ENCODE results near the gene DBNDD2.

DBNDD2 gene

DNA sequence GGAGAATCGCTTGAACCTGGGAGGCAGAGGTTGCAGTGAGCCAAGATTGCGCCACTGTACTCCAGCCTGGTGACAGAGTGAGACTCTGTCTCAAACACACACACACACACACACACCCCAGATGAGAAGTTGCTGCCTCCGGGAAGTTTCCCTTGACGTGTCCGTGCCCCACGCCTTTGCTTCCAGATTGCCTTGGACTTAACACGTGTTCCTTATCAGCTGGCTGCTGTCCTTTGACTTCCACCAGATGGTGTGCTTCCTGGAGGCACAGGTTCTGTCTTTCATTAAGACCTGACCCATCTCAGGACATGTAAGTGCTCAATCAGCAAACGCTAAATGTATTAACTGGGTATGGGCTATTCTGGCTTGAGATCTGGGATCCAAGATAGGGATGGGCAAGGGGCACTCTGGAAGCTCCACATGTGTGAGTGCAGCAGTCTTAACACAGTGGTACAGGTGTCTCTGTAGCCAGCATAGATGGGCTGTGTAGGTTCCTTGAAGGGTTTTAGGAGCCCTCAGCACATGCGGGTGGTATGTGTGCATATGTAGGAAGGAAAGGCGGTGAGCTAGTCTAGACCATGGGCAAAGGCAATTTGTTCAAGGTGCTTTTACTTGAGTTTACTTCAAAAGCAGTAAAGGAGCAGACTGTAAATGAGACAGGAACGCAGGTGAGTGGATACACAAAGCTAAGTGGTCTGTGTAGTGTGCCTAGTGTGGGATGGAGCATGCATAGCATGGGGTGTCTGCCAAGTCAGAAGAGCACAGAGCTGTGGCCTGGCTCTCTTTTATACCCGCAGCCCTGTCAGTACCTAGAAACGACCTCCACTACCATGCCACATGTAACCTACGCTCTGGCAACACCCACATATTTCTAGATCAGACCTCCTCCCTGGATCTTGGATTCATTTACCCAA is 19.4 kb downstream of the DBNDD2 start:
- Histone ChIP-seq H3K27ac (ENCODE audit: low read depth, low read length) (no peak overlapping the region), H3K36me3 (ENCODE audit: control insufficient read depth in 5 of 5, insufficient read depth in 5 of 5, low read length in 5 of 5) (peaks cover 6 to 38% (median 29%) of the 10 kb centered on the region in 5 donors), H3K4me1 (ENCODE audit: control insufficient read depth in 5 of 5, insufficient read depth in 5 of 5, low read length in 5 of 5) (peaks cover 1 to 16% (median 4%) of the 10 kb centered on the region in 5 donors), H3K4me3 (ENCODE audit: low read depth in 1 of 5, low read length in 5 of 5) (no peak overlapping the region), H3K9ac (ENCODE audit: low read length in 5 of 5) (no peak overlapping the region), H3K27me3 (ENCODE audit: control insufficient read depth in 5 of 5, insufficient read depth in 4 of 5, low read length in 5 of 5) (no peaks in the 10 kb centered on the region), H3K9me3 (ENCODE audit: control insufficient read depth in 5 of 5, low read length in 5 of 5) (no peaks in the 10 kb centered on the region)

DNA sequence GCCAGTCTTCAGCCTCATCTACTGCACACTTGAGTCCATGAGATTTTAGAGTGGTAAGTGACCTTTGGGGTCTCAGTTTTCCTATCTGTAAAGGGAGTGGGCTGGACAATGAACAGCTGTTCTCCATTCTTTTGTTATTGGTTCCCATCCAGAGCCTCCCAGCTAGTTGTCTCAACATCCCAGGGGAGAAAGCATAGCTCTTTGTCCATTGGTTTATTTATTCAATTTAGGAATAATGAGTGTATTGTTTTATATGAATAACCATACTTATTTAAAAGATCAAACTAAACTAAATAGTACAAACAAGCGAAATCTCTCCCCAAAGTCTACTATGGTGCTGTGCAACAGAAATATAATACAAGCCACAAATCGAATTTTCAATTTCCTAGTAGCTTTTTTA is 21.5 kb downstream of the DBNDD2 start:
- H3K9ac ChIP-seq (ENCODE audit: low read length in 5 of 5), result no peak overlapping the region
- H3K36me3 ChIP-seq (ENCODE audit: control insufficient read depth in 5 of 5, insufficient read depth in 5 of 5, low read length in 5 of 5), result peaks cover 2 to 20% (median 15%) of the 10 kb centered on the region in 5 donors
- no peaks in the 10 kb centered on the region for H3K9me3 ChIP-seq (ENCODE audit: control insufficient read depth in 5 of 5, low read length in 5 of 5)
- no peak overlapping the region for H3K4me3 ChIP-seq (ENCODE audit: low read depth in 1 of 5, low read length in 5 of 5)
- no peak overlapping the region for H3K27ac ChIP-seq (ENCODE audit: low read depth, low read length)
- H3K27me3 ChIP-seq (ENCODE audit: control insufficient read depth in 5 of 5, insufficient read depth in 4 of 5, low read length in 5 of 5), result no peaks in the 10 kb centered on the region
- H3K4me1 ChIP-seq (ENCODE audit: control insufficient read depth in 5 of 5, insufficient read depth in 5 of 5, low read length in 5 of 5), result peaks cover 1 to 16% (median 4%) of the 10 kb centered on the region in 5 donors

DNA sequence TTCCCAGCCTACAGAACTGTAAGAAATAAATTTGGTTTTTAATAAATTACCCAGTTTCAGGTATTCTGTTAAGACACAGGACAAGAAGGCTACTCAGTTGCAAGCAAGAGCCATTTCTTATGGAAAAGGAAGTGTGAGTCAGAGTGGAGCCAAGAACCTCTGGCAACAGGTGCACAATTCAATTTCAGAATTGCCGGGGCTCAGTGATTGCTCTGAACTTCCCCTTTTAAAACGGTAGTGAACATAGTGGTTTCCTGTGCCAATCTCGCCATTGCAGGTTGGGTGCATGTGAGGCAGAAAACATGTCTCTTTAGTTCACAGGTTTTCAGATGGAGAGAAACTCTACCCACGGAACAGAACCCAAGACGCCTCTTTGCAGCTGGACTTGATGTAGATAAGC is 24.2 kb downstream of the DBNDD2 start:
- Histone ChIP-seq H3K4me3 (ENCODE audit: low read depth in 1 of 5, low read length in 5 of 5) (no peak overlapping the region), H3K27ac (ENCODE audit: low read depth, low read length) (no peak overlapping the region), H3K27me3 (ENCODE audit: control insufficient read depth in 5 of 5, insufficient read depth in 4 of 5, low read length in 5 of 5) (no peaks in the 10 kb centered on the region), H3K9ac (ENCODE audit: low read length in 5 of 5) (no peak overlapping the region), H3K4me1 (ENCODE audit: control insufficient read depth in 5 of 5, insufficient read depth in 5 of 5, low read length in 5 of 5) (peaks cover under 1 to 11% (median 7%) of the 10 kb centered on the region in 5 donors), H3K36me3 (ENCODE audit: control insufficient read depth in 5 of 5, insufficient read depth in 5 of 5, low read length in 5 of 5) (peaks cover 0 to 5% (median 0%) of the 10 kb centered on the region in 5 donors), H3K9me3 (ENCODE audit: control insufficient read depth in 5 of 5, low read length in 5 of 5) (no peaks in the 10 kb centered on the region)

- Histone ChIP-seq H3K27me3 (ENCODE audit: control insufficient read depth in 5 of 5, insufficient read depth in 4 of 5, low read length in 5 of 5) (no peaks in the 10 kb centered on the region), H3K4me1 (ENCODE audit: control insufficient read depth in 5 of 5, insufficient read depth in 5 of 5, low read length in 5 of 5) (peaks cover 0 to 9% (median 7%) of the 10 kb centered on the region in 5 donors), H3K36me3 (ENCODE audit: control insufficient read depth in 5 of 5, insufficient read depth in 5 of 5, low read length in 5 of 5) (peaks cover 0 to 2% (median 0%) of the 10 kb centered on the region in 5 donors), H3K9ac (ENCODE audit: low read length in 5 of 5) (no peak overlapping the region), H3K4me3 (ENCODE audit: low read depth in 1 of 5, low read length in 5 of 5) (no peak overlapping the region), H3K9me3 (ENCODE audit: control insufficient read depth in 5 of 5, low read length in 5 of 5) (no peaks in the 10 kb centered on the region), H3K27ac (ENCODE audit: low read depth, low read length) (no peak overlapping the region)
Measured at GRCh38 chr20:45433316-45433715, 25.2 kb downstream of the DBNDD2 start.

- H3K4me3 ChIP-seq (ENCODE audit: low read depth in 1 of 5, low read length in 5 of 5), result no peak overlapping the region
- no peak overlapping the region for H3K27ac ChIP-seq (ENCODE audit: low read depth, low read length)
- no peaks in the 10 kb centered on the region for H3K9me3 ChIP-seq (ENCODE audit: control insufficient read depth in 5 of 5, low read length in 5 of 5)
- peaks cover 0 to 9% (median 7%) of the 10 kb centered on the region in 5 donors for H3K4me1 ChIP-seq (ENCODE audit: control insufficient read depth in 5 of 5, insufficient read depth in 5 of 5, low read length in 5 of 5)
- peaks cover 0 to 2% (median 0%) of the 10 kb centered on the region in 5 donors for H3K36me3 ChIP-seq (ENCODE audit: control insufficient read depth in 5 of 5, insufficient read depth in 5 of 5, low read length in 5 of 5)
- peak overlapping the region in 1 of 5 donors; percentile 39 for H3K9ac ChIP-seq (ENCODE audit: low read length in 5 of 5)
- H3K27me3 ChIP-seq (ENCODE audit: control insufficient read depth in 5 of 5, insufficient read depth in 4 of 5, low read length in 5 of 5), result no peaks in the 10 kb centered on the region
Measured at GRCh38 chr20:45433976-45434375, 25.9 kb downstream of the DBNDD2 start.

DNA sequence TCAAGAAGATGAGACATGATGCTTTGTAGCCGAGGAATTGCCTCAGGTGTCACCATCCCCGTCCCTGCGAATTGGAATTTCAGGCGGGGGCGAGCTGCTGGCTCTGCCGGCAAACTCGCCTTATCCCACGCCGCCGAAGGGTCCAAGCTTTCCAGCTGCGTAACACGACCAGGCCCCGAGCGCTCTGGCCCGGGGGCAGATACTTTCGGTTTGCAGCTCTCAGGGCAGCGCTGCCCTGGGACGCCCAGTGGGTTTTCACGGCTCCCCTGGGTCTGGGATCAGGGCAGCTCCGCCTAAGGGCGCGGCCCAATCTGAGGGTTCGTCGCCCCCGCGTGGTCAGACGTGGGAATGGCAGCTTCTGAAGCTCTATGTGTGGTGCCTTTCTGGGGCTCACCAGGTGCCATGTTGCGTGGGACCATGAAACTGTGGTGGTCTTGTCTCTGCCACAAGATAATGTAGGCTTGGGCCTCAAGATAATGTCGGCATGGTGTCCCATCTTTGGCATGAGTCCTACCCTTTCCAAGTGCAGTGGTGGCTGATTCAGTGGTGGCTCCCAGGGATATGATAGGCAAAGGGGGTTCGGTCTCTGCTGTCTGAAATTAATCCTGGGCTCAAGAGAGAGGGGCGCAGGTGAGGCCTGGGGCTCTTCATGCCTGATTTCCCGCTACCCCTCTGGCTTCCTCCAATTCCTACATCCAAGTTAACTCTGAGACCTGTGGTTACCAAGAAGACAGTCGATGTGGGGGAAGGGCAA is 28.8 kb downstream of the DBNDD2 start:
- peak overlapping the region; percentile 59 to 82 (median 75) for H3K4me3 ChIP-seq (ENCODE audit: low read depth in 1 of 5, low read length in 5 of 5)
- H3K4me1 ChIP-seq (ENCODE audit: control insufficient read depth in 5 of 5, insufficient read depth in 5 of 5, low read length in 5 of 5), result peaks cover 0 to 9% (median 7%) of the 10 kb centered on the region in 5 donors
- H3K9me3 ChIP-seq (ENCODE audit: control insufficient read depth in 5 of 5, low read length in 5 of 5), result no peaks in the 10 kb centered on the region
- no peaks in the 10 kb centered on the region for H3K36me3 ChIP-seq (ENCODE audit: control insufficient read depth in 5 of 5, insufficient read depth in 5 of 5, low read length in 5 of 5)
- H3K27me3 ChIP-seq (ENCODE audit: control insufficient read depth in 5 of 5, insufficient read depth in 4 of 5, low read length in 5 of 5), result no peaks in the 10 kb centered on the region
- H3K27ac ChIP-seq (ENCODE audit: low read depth, low read length), result no peak overlapping the region
- H3K9ac ChIP-seq (ENCODE audit: low read length in 5 of 5), result peak overlapping the region; percentile 10 to 80 (median 65)

DNA sequence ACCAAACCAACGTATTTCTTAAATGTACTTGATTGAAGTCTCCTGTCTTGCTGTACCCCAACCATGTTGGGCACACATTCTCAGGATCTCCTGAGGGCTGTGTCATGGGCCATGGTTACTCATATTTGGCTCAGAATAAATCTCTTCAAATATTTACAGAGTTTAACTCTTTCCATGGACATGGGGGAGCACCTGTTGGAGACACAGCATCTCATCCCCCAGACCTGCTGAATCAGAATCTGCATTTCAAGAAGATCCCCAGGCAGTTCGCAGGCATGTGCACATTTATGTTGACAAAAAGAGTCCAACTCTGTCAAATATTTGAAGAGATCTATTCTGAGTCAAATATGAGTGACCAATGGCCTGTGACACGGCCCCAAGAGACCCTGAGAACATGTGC is 32.3 kb downstream of the DBNDD2 start:
- no peaks in the 10 kb centered on the region for H3K9me3 ChIP-seq (ENCODE audit: control insufficient read depth in 5 of 5, low read length in 5 of 5)
- H3K9ac ChIP-seq (ENCODE audit: low read length in 5 of 5), result no peak overlapping the region
- no peak overlapping the region for H3K4me3 ChIP-seq (ENCODE audit: low read depth in 1 of 5, low read length in 5 of 5)
- H3K27me3 ChIP-seq (ENCODE audit: control insufficient read depth in 5 of 5, insufficient read depth in 4 of 5, low read length in 5 of 5), result peaks cover 0 to 3% (median 0%) of the 10 kb centered on the region in 5 donors
- H3K36me3 ChIP-seq (ENCODE audit: control insufficient read depth in 5 of 5, insufficient read depth in 5 of 5, low read length in 5 of 5), result no peaks in the 10 kb centered on the region
- no peak overlapping the region for H3K27ac ChIP-seq (ENCODE audit: low read depth, low read length)
- peaks cover 0 to 9% (median 7%) of the 10 kb centered on the region in 5 donors for H3K4me1 ChIP-seq (ENCODE audit: control insufficient read depth in 5 of 5, insufficient read depth in 5 of 5, low read length in 5 of 5)

DNA sequence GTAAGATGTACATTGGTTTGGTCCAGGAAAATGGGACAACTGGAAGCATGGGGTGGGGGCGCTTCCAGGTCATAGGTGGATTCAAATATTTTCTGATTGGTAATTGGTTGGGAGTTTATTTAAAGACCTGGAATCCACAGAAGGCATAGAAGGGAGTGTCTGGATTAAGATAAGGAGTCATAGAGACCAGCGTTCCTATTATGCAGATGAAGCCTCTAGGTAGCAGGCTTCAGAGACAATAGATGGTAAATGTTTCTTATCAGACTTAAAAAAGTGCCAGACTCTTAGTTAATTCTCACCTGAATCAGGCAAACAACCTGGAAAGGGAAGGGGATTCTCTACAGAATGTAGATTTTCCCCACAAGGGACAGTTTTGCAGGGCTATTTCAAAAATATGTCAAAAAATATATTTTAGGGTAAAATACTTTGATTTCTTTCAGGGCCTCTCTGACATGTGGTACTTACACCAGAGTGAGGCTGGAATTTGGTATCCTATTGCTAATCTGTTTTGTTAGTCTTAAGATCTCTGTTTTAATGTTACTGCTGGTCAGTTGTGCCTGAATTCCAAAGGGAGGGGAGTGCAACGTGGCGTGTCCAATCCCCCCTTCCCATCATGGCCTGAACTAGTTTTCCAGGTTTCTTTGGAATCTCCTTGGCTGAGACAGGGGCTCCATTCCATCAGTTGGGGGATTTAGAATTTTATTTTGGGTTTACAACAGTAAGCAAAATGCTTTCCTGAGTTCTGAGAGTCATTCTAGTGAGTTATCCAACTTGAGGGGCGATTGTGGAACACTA is 33.0 kb downstream of the DBNDD2 start:
- Histone ChIP-seq H3K4me3 (ENCODE audit: low read depth in 1 of 5, low read length in 5 of 5) (no peak overlapping the region), H3K9me3 (ENCODE audit: control insufficient read depth in 5 of 5, low read length in 5 of 5) (no peaks in the 10 kb centered on the region), H3K27ac (ENCODE audit: low read depth, low read length) (no peak overlapping the region), H3K27me3 (ENCODE audit: control insufficient read depth in 5 of 5, insufficient read depth in 4 of 5, low read length in 5 of 5) (peaks cover 0 to 3% (median 0%) of the 10 kb centered on the region in 5 donors), H3K9ac (ENCODE audit: low read length in 5 of 5) (no peak overlapping the region), H3K36me3 (ENCODE audit: control insufficient read depth in 5 of 5, insufficient read depth in 5 of 5, low read length in 5 of 5) (no peaks in the 10 kb centered on the region), H3K4me1 (ENCODE audit: control insufficient read depth in 5 of 5, insufficient read depth in 5 of 5, low read length in 5 of 5) (peaks cover 0 to 9% (median 7%) of the 10 kb centered on the region in 5 donors)

DNA sequence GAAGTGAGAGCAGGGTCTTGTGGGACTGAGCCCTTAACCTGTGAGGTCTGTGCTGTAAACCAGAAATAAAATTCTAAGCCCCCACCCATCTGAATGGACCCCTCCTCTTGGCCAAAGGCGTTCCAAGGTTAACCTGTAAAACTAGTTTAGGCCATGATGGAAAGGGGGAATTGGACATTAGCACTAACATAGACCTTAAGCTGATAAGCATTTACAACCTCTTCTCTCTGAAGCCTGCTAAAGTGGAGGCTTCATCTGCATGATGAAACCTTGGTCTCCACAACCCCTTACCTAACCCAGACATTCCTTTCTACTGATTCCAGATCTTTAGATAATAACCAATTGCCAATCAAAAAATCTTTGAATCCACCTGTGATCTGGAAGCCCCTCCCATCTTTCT is 33.7 kb downstream of the DBNDD2 start:
- Histone ChIP-seq H3K36me3 (ENCODE audit: control insufficient read depth in 5 of 5, insufficient read depth in 5 of 5, low read length in 5 of 5) (no peaks in the 10 kb centered on the region), H3K27ac (ENCODE audit: low read depth, low read length) (no peak overlapping the region), H3K4me1 (ENCODE audit: control insufficient read depth in 5 of 5, insufficient read depth in 5 of 5, low read length in 5 of 5) (peaks cover 0 to 5% (median 3%) of the 10 kb centered on the region in 5 donors), H3K9me3 (ENCODE audit: control insufficient read depth in 5 of 5, low read length in 5 of 5) (no peaks in the 10 kb centered on the region), H3K4me3 (ENCODE audit: low read depth in 1 of 5, low read length in 5 of 5) (no peak overlapping the region), H3K9ac (ENCODE audit: low read length in 5 of 5) (no peak overlapping the region), H3K27me3 (ENCODE audit: control insufficient read depth in 5 of 5, insufficient read depth in 4 of 5, low read length in 5 of 5) (peaks cover 0 to 3% (median 0%) of the 10 kb centered on the region in 5 donors)

Data from subcutaneous abdominal adipose tissue (tissue), 5 donors.